NOMO-1 treated with DMSO at 0.1 percent for 48 hours (cell line): ENCODE data around the gene LZTS3.
"Not testable (repeated sequence)": the region's sequence is repeated elsewhere in the genome, so short reads cannot be mapped to it uniquely, and the experiment has no call there.

Experiments used
- DNase-seq: peaks from one replicate; lab custom pipeline; 2025; ENCODE audit not compliant: unreplicated experiment; lab: John Stamatoyannopoulos, UW

Gene LZTS3

DNA sequence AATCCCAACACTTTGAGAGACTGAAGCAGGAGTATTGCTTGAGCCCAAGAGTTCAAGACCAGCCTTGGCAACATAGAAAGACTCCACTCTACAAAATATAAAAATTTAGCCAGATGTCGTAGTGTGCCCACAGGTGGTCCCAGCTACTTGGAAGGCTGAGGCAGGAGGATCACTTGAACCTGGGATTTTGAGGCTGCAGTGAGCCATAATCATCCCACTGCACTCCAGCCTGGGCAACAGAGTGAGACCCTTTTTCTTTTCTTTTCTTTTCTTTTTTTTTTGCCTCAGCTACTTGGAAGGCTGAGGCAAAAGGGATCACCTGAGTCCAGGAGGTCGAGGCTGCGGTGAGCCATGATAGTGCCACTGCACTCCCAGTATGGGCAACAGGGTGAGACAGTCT lies 31.6 kb downstream of the LZTS3 start:
- no peak for DNase-seq

DNA sequence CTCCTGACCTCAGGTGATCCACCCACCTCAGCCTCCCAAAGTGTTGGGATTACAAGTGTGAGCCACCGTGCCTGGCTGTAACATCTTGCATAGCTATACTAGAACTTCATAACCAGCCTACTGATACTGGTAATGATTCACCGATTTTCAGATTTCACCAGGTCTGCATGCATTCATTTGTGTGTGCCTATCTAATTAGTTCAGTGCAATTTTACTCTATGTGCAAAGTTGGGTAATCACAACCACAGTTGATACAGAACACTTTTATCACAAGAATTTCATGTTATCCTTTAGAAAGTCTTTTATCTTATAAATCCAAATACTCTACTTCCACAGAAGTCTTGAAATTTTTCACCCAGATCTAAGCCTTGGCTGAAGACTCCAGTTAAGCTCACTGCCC lies 35.9 kb downstream of the LZTS3 start:
- DNase-seq = no peak

DNA sequence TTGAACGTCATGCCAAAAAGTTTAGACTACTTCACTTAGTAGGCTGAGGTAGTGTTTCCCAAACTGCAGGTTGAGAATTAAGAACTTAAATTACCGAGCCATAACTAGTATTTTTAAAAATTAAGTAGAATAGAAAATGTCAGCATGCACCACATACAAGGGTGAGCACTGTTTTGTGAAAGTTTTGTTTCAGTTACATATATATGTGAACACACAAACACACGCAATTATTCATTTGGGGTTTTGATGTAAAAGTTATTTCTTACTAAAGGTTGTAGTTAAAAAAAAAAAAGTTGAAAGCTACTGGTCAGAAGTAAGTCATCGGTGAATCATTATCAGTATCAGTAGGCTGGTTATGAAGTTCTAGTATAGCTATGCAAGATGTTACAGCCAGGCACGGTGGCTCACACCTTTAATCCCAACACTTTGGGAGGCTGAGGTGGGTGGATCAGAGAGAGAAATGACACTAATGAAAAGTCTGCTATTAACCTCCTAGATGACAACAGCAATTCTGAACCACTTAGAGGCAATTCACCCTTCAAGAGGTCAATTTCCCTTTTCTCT lies 37.8 kb downstream of the LZTS3 start:
- DNase-seq = no peak

DNA sequence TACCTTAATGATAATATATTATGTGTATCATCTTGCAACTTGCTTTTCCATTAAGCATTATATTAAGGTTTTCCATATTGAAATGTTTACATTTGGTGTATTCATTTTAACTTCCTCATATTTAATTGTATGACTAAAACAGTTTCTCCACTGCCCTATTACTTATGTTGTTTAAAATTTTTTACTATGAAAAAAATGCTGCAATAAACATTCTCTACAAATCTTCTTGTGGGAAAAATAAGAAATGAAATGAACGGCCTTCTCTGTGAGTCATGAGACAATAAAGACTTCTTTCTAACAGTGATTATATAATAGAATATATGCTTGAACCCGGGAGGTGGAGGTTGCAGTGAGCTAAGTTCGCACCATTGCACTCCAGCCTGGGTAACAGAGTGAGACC lies 39.2 kb downstream of the LZTS3 start:
- no peak for DNase-seq

DNA sequence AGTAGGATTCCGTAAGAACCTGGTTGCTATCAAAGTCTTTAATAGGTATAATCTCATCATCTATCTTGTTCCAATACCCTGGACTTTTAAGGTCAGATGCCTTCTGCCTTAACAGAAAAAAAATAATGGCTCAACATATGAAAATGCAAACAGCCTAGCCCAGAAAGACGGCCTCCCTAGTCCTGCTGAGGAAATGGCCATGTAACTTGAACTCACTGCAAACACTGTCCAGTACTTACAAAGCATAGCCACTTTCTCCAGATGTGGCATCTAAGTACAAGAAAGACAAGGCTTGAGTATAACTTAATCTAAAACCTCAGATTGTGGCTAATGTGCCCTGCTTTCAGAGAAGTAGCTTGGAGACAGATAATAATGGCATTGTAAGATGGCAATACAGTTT lies 40.2 kb downstream of the LZTS3 start:
- DNase-seq = no peak

DNA sequence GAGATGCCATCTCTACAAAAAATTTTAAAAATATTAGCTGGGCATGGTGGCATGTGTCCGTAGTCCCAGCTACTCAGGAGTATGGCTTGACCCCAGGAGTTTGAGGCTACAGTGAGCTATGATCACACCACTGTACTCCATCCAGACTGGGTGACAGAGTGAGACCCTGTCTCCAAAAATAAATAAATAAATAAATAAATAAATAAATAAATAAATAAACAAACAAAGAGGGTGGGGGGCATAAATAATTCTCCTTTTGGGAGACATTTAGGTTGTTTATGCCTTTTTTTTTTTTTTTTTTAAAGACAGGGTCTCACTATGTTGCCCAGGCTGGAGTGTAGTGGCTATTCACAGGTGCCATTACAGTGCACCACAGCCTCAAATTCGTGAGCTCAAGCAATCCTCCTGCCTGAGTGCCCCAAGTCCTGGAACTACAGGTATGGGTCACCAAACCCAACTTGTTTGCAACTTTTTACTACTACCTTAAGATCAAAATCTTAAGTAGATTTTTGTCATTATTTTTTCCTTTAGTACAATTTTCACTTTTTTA lies 43.2 kb downstream of the LZTS3 start:
- DNase-seq = no peak

DNA sequence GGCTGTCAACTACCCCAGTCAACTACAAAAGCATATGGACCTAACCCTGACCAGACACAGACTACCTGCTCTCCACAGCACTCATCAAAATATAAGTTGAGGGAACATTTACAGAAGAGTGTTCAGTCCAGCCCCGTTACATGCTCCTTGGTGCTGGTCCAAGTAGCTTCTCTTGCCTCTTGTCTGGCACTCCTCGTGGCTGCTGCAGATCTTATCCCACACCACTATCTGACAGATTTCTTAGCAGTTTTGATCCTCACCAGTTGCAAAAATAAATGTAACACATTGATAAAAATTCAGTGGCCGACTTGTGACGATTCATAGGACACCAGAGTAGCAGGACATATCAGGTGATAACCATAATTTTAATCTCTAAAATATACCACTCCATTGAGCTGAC lies 44.3 kb downstream of the LZTS3 start:
- DNase-seq = no peak

DNA sequence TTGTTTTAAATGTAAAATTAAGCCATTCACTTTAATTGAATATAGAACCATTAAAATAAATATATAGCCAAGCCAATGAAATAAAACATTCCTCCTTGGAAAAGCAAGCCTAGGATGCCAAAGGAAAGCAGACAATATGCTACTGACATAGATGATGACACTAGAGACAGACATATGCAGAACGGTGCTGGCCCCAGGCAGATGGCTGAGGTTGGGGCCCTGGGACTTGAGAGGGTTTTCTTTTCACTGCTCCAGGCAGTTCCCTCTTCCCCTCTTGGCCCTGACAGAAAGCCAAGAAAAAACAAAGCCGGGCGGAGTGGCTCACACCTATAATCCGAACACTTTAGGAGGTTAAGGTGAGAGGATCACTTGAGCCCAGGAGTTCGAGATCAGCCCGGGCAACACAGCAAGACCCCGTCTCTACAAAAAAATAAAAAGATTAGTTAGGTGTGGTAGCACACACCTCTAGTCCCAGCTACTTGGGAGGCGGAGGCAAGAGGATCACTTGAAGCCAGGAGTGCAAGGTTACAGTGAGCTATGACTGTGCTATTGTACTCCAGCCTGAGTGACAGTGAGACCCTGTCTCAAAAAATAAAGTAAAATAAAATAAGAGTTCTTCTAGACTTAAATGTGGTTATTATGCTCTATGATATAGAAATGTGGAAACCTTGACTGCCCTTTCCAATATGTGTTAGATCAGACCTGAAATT lies 44.9 kb downstream of the LZTS3 start:
- DNase-seq = no peak

DNA sequence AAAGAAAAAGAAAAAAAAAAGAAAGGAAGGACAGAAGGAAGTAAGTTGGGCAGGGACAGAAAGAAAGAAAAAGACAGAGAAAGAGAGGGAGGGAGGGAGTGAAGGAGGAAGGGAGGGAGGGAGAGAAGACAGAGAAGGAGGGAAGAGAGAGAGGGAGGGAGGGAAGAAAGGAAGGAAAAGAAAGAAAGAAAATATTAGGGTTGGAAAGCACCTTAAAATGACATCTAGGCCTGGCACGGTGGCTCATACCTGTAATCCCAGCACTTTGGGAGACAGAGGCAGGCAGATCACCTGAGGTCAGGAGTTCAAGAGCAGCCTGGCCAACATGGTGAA lies 46.9 kb downstream of the LZTS3 start:
- DNase-seq = no peak

DNA sequence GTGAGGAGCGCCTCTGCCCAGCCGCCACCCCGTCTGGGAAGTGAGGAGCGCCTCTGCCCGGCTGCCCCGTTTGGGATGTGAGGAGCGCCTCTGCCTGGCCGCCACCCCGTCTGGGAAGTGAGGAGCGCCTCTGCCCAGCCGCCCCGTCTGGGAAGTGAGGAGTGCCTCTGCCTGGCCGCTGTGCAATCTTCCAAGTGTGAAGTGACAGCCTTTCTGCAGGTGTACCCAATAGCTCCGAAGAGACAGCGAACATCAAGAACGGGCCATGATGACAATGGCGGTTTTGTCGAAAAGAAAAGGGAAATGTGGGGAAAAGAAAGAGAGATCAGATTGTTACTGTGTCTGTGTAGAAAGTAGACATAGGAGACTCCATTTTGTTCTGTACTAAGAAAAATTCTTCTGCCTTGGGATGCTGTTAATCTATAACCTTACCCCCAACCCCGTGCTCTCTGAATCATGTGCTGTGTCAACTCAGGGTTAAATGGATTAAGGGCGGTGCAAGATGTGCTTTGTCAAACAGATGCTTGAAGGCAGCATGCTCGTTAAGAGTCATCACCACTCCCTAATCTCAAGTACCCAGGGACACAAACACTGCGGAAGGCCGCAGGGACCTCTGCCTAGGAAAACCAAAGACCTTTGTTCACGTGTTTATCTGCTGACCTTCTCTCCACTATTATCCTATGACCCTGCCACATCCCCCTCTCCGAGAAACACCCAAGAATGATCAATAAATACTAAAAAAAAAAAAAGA lies 47.4 kb downstream of the LZTS3 start:
- not testable (repeated sequence) for DNase-seq

DNA sequence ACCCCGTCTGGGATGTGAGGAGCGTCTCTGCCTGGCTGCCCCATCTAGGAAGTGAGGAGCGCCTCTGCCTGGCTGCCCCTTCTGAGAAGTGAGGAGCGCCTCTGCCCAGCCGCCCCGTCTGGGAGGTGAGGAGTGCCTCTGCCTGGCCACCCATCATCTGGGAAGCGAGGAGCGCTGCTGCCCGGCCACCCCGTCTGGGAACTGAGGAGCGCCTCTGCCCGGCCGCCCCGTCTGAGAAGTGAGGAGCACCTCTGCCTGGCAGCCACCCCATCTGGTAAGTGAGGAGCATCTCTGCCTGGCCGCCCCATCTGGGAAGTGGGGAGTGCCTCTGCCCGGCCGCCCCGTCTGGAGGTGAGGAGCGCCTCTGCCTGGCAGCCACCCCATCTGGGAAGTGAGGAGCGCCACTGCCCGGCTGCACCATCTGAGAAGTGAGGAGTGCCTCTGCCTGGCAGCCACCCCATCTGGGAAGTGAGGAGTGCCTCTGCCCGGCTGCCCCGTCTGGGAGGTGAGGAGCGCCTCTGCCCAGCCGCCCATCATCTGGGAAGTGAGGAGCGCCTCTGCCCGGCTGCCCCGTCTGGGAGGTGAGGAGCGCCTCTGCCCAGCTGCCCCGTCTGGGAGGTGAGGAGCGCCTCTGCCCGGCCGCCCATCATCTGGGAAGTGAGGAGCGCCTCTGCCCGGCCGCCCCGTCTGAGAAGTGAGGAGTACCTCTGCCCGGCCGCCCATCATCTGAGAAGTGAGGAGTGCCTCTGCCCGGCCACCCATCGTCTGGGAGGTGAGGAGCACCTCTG lies 48.4 kb downstream of the LZTS3 start:
- not testable (repeated sequence) for DNase-seq

DNA sequence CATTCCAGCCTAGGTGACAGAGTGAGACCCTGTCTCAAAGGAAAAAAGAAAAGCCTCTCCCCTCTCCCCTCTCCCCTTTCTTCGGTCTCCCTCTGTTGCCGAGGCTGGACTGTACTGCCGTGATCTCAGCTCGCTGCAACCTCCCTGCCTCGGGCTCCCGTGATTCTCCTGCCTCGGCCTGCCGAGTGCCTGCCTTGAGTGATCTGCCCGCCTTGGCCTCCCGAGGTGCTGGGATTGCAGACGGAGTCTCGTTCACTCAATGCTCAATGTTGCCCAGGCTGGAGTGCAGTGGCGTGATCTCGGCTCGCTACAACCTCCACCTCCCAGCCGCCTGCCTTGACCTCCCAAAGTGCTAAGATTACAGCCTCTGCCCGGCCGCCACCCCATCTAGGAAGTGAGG lies 49.2 kb downstream of the LZTS3 start:
- not testable (repeated sequence) for DNase-seq

DNA sequence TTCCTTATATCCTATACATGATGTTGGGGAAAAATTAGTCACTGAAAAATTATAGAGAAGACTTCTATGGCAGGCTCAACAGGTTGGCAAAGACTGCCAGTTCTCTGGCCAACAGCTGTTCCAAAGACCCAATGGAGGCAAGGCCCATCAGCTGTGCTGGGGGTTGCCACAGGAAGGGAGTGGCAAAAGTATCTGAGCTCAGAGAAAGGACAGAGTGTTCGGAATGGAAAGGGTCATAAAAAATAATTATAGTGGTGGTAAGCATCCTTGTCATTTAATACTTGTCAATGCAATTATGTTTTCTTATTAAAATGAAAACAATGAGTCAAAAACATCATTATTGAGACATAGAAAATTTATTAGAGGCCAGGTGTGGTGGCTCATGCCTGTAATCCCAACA lies 49.8 kb downstream of the LZTS3 start:
- no peak for DNase-seq

DNA sequence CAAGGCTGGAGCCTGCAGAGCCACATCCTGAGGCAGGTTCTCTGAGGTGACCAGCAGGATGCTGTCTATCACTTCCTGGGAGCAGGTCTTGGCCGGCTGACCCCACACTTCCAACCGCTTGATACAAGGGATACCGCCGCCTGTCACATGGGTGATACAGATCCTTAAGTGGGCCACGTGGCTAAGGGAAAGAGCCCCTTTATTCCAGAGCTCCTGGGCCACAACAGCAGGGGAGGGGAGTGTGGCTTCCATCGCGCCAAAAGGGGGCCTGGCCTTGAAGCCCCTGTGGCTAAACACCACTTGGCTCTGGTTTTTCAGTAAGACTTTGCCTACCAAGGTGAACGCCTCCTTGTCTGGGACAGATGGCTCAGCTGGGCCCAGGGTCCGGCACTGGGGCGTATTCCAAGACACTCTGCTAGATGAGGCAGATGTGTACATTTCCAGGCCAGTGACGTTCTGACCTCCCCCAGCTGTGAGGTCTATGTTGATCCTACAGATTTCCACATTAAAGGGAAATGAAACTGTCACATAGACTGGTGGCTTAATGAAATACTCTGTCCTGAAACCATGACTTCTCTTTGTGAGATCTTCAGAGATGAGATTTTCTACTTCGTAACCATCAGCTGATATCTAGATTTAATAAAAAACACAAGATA lies 51.3 kb downstream of the LZTS3 start:
- peak; percentile 37 for DNase-seq

DNA sequence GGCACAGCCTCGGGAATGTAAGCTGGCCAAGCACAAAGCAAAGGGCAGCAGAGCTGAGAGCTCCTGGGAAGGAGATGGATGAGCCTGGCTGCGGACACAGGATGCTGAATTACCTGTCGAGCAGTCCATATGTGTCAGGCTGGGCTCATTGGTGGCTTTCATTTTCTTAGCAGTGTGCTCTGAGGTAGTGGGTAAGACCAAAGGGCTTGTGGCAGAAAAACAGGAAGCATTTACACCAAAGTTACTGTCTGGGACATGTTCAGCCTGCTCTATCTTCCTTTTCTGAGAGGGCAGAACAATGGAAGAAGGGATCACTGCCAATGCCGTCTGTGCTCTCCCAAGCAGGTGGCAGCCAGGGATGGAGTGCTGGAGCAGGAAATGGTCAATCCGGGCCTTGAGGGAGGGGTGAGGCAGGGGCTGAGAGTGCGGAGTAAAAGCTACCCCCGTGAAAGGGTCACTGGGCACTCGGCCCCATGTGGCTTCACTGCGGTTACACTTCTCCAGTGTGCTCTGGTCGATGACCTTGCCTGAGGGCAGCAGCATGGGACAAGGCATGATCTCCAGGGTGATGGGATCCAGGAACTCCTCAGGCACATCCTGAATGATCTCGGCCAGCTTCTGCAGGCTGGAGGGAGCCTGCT lies 52.0 kb downstream of the LZTS3 start:
- no peak for DNase-seq

DNA sequence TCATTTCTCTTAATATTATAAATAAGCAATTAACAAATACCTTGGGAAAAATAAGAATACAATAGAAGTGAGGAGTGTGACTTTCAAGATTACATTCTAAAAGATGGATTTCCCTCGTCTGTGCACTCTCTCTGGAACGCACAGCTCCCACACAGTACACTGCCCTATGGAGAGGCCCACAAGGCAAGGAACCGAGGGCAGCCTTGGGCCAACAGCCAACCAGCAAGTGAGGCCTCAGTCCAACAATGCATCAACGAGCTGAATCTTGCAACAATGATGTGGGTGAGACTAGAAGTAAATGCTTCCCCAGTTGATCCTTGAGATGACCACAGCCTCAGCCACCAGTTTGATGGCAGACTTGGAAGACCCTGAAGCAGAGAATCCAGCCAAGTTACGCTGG lies 54.3 kb downstream of the LZTS3 start:
- no peak for DNase-seq

DNA sequence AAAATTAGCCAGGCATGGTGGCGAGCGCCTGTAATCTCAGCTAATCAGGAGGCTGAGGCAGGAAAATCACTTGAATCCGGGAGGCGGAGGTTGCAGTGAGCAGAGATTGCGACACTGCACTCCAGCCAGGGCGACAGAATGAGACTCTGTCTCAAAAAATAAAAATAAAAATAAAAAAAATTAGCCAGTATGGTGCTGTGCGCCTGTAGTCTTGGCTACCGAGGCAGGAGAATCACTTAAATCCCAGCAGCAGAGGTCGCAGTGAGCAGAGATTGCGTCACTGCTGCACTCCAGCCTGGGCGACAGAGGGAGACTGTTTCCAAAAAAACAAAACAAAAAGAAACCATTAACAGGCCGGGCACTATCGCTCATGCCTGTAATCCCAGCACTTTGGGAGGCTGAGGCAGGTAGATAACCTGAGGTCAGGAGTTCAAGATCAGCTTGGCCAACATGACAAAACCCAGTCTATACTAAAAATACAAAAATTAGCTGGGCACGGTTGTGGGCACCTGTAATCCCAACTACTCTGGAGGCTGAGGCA lies 55.4 kb downstream of the LZTS3 start:
- peak; percentile 46 for DNase-seq

DNA sequence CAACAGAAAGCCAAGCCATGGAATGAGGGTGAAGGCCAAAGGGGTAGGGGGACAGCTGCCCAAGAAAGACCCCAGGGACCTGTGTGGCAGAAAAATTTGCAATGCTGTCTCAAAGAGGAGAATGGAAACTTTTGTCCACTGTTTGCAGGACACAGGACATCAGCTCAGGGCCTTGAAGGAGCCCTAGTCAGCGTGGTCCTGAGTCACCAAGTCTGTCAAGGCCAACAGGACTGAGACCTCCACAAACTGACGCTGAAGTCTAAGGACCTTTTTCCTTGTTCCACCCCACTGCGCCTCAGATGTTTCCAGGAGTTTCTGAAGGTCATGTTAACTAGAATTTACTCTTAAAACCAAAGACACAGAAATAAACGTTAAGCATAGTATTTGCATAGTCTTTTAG lies 57.0 kb downstream of the LZTS3 start:
- DNase-seq = no peak

DNA sequence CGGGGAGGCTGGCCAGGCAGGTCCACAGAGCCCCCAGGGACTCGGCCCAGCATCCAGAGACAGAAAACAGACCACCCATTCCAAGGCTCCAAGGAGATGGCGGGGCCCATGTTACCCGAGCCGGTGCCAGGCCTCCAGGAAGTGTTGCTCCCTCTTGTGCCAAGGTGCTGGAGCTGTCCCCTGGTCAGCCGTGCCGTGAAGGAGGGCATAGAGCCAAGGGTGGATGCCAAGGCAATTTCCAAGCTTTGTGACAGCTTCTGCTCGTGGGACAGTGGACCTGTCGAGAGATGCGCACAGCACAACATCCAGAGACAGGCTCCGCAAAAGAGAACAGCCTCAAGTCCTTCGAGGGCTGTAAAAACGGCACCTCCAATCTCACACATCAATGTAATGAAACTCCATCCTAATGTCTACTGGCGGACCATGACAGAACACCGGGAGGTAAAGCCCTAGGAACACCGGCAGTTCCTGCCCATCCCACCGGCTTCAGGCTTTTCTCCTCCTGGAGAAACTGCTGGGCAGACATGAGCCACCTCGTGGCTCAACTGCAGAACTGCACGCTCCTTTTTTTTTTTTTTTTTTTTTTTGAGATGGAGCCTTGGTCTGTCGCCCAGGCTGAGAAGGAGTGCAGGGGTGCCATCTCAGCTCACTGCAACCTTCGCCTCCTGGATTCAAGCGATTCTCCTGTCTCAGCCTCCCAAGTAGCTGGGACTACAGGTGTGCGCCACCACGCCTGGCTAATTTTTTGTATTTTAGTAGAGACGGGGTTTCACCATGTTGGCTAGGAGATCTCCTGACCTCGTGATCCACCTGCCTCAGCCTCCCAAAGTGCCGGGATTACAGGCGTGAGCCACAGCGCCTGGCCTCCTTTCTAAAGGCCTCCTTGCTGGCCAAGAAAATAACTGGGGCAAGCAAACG lies 57.9 kb downstream of the LZTS3 start:
- no peak for DNase-seq
